ENCODE measurements around the gene MAGI1. TPM values are rescaled to one million over a fixed set of nuclear protein-coding genes. Genes with fewer than 3 reads are reported as not detected.

MAGI1 gene
- total RNA-seq, 1 donor: 13.0 TPM

DNA sequence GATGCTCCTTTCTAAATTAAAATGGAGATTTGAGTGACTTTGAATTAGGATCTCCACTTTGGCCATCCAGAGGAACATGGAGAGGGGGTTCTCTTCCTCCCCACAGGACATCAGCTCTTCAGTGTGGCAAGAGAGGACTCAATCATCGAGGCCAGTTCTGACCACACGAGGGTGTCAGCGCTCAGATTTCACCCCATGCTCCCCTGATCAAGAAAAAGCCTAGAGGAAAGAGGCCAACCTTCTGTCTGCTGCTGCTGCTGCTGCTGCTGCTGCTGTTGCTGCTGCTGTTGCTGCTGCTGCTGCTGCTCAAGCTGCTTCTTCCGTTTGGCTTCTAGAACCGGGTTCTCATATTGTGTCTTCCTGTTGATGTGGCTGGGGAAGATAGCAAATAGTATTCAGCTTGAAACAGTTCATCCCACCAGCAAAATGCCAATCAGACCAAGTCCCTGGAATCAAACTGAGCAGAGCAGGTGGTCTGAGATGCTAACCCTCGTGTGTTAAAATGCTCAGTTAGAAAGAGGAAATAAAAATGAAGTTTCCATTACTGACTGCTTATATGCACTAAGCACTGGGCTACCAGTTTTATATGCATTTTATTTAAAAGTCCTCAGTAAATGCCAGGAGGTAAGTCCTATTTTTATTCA is 599.0 kb downstream of the MAGI1 start:
- no peak overlapping the region for H3K4me3 ChIP-seq (ENCODE audit: low read depth, low read length)
- TF ChIP-seq, protein P1, sequence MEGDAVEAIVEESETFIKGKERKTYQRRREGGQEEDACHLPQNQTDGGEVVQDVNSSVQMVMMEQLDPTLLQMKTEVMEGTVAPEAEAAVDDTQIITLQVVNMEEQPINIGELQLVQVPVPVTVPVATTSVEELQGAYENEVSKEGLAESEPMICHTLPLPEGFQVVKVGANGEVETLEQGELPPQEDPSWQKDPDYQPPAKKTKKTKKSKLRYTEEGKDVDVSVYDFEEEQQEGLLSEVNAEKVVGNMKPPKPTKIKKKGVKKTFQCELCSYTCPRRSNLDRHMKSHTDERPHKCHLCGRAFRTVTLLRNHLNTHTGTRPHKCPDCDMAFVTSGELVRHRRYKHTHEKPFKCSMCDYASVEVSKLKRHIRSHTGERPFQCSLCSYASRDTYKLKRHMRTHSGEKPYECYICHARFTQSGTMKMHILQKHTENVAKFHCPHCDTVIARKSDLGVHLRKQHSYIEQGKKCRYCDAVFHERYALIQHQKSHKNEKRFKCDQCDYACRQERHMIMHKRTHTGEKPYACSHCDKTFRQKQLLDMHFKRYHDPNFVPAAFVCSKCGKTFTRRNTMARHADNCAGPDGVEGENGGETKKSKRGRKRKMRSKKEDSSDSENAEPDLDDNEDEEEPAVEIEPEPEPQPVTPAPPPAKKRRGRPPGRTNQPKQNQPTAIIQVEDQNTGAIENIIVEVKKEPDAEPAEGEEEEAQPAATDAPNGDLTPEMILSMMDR (IDR thresholded peaks at IDR 0.05; ENCODE audit: insufficient read depth, low read length): peak; percentile 61
- DNase-seq (ENCODE audit: low read depth): peak; percentile 60

- no peak for DNase-seq (ENCODE audit: low read depth)
- TF ChIP-seq, protein P1 (IDR thresholded peaks at IDR 0.05; ENCODE audit: insufficient read depth, low read length): no peak
- no peak overlapping the region for H3K4me3 ChIP-seq (ENCODE audit: low read depth, low read length)
Measured at GRCh38 chr3:65438612-65439011, 600.1 kb downstream of the MAGI1 start.

DNA sequence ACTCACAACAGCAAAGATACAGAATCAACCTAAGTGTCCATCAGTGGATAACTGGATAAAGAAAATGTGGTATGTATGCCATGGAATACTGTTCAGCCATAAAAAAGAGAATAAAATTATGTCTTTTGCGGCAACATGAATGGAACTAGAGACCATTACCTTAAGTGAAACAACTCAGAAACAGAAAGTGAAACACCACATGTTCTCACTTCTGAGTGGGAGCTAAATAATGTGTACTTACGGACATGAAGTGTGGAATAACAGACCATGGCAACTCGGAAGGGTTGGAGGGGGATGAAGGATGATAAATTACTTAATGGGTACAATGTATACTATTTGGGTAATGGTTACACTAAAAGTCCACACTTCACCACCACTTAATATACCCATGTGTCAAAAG is 600.6 kb downstream of the MAGI1 start:
- TF ChIP-seq, protein P1 (IDR thresholded peaks at IDR 0.05; ENCODE audit: insufficient read depth, low read length): no peak
- DNase-seq (ENCODE audit: low read depth): no peak
- H3K4me3 ChIP-seq (ENCODE audit: low read depth, low read length): no peak overlapping the region

- no peak for DNase-seq (ENCODE audit: low read depth)
- H3K4me3 ChIP-seq (ENCODE audit: low read depth, low read length): no peak overlapping the region
- TF ChIP-seq, protein P1 (IDR thresholded peaks at IDR 0.05; ENCODE audit: insufficient read depth, low read length): peak; percentile 25
Measured at GRCh38 chr3:65436580-65436979, 602.1 kb downstream of the MAGI1 start.

DNA sequence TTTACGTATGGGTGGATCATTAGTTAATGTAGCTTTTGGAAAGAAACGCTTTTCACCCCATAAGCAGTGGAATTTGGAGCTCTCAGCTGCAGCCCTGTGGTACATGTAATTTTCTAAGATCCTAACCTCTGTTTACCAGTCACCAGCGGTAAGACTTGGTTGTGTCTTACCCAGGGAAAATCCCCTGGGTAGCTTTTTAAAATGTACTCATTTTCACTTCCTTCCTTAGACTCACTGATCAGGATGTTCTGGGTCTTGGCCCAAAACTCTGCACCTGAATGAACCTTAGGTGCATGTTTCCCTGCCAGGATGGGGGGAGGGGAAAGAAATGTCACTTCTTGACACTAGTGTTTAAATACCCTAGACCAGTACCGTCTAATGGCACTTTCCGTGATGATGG is 605.2 kb downstream of the MAGI1 start:
- H3K4me3 ChIP-seq (ENCODE audit: low read depth, low read length): no peak overlapping the region
- TF ChIP-seq, protein P1 (IDR thresholded peaks at IDR 0.05; ENCODE audit: insufficient read depth, low read length): no peak
- no peak for DNase-seq (ENCODE audit: low read depth)

- no peak for DNase-seq (ENCODE audit: low read depth)
Measured at GRCh38 chr3:65432388-65433003, 606.2 kb downstream of the MAGI1 start.

More at GRCh38 chr3:65432388-65433003, 606.2 kb downstream of the MAGI1 start:
- TF ChIP-seq, protein P1 (IDR thresholded peaks at IDR 0.05; ENCODE audit: insufficient read depth, low read length): no peak
- H3K4me3 ChIP-seq (ENCODE audit: low read depth, low read length): no peak overlapping the region
